HG02885 (cell line): Measurements from ENCODE around the gene GJA1.
"Not testable (repeated sequence)": the region's sequence is repeated elsewhere in the genome, so short reads cannot be mapped to it uniquely, and the experiment has no call there.

Source experiments
- ATAC-seq: cut with Tn5 transposase; IDR thresholded peaks from one replicate; pipeline ENCODE4 v1.9.1; 2021; ENCODE audit warnings: mild to moderate bottlenecking; ENCODE audit not compliant: unreplicated experiment, poor library complexity

The GJA1 gene

DNA sequence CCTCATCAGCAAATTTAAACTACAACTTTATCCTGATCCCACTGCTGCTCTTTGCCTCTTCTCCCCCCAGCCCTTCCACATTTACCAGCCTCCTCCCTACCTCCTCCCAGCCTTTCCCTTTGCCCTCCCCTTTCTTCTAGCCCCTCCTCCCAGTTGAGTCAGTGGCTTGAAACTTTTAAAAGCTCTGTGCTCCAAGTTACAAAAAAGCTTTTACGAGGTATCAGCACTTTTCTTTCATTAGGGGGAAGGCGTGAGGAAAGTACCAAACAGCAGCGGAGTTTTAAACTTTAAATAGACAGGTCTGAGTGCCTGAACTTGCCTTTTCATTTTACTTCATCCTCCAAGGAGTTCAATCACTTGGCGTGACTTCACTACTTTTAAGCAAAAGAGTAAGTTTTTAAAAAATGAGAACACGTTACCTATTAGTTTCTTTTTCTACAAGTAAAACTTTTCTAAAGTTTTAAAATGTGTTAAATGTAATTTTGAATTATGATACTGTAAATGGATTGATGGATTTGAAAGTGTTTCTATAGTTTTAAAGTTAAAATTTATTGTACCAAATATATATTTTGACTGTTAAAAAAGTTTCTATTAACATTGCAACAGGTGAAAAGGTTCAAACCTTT lies at the start of gene GJA1:
Gene GJA1 (plus strand): TSS at position 203 of the 626 bp plus-strand sequence. CDS start 11,202 bp downstream, outside the sequence.
- ATAC-seq = no peak

GRCh38 chr6:121386551-121386950 lies 48.9 kb upstream of the GJA1 start:
- ATAC-seq = not testable (repeated sequence)

- no peak for ATAC-seq
These were observed 46.0 kb upstream of the GJA1 start for GRCh38 chr6:121389419-121389818.

- ATAC-seq = no peak
These were observed 41.5 kb upstream of the GJA1 start for GRCh38 chr6:121393731-121394505.

DNA sequence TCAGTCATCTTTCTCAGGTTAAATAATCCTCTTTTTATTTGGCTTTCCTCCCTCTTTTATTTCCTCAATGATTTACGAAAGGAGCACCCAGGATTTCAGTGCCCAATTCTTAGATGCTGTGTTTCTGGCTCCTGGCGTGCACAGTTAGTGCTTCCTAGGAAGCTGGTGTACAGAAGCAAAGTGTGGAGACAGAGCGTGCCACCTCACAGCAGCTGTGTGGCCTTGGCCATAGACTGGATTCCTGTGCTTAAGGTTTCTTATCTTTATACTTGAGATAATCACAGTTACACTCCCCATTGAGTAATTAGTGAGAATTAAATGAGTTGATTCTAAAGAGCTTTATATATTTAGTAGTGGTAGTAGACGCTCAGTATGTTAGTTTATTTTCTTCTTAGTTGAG lies 39.7 kb upstream of the GJA1 start:
- peak; percentile 5 for ATAC-seq

DNA sequence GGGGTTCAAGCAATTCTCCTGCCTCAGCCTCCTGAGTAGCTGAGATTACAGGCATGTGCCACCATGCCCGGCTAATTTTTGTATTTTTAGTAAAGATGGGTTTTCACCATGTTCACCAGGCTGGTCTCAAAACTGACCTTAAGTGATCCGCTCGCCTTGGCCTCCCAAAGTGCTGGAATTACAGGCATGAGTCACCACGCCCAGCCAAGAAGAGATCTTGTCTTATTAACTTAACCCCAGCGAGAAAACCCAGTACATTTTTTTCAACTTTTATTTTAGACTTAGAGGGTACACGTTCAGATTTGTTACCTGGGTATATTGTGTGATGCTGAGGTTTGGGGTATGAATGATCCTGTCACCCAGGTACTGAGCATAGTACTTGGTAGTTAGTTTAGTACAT lies 38.3 kb upstream of the GJA1 start:
- not testable (repeated sequence) for ATAC-seq

DNA sequence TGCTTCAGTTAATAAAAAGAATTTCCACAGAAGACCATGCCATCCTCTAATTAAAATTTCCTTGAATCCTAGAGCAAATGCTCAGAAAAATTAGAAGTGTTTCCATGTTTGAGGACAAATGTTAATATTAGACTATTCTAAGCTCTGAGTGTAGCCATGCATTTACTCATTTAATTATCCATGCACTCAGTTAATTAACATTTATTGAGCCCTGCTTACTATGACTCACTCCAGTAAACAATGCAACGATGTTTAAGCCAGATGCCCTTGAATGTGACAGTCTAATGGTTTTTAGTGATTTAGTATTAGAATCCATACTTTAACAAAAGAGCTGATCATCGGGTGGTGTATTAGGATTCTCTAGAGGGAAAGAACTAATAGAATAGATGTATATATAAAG lies 37.3 kb upstream of the GJA1 start:
- ATAC-seq = no peak

- ATAC-seq = no peak
These were observed 35.5 kb upstream of the GJA1 start for GRCh38 chr6:121399966-121400365.

DNA sequence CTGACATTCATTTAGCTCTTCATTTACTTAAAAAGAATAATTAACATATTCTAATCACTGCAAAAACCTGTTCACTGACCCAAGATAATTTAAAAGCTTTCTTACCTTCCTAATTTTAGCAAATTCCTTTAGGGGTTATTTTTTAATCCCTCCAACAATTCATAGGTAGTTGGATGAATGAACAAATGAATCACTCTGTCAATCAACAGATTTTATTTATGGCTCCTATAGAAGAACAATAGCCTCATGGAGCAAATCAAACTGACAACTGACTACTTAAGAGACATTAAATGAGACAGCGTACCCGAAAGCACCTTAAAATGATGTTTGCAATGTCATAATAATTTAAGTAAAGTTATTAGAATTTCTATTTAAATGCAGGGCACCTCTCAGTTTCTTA lies 31.5 kb upstream of the GJA1 start:
- ATAC-seq = no peak

DNA sequence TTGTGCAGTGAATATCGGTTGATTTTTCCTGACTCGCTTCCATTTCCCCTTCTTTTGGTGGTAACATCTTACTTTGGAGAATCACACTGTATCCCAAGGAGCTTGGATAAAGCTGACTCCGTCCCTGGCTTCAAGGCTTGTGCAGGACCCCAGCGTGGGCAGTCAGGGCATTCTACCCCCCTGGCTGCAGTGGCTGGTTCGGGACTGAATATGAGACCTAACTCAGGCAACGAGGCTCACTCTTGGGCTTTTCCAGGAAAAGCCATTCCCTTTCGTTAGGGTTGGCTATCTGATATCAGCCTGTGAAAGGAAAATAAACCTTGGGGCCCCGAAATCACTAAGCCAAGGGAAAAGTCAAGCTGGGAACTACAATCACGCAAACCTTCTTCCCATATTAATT lies 30.1 kb upstream of the GJA1 start:
- no peak for ATAC-seq

DNA sequence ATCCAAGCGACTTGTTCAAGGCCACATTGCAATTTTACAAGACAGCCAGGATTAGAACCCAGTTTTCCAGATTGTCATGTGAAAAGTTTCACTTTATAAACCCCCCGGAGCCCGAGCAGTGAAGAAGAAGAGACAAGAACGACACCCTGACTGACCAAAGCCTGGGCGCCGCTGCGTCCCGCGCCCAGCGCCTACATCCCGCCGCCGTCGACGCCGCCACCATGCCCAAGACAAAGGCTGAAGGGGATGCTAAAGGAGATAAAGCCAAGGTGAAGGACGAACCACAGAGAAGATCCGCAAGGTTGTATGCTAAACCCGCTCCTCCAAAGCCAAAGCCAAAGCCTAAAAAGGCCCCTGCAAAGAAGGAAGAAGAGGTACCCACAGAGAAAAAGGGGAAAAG lies 27.1 kb upstream of the GJA1 start:
- ATAC-seq = no peak

DNA sequence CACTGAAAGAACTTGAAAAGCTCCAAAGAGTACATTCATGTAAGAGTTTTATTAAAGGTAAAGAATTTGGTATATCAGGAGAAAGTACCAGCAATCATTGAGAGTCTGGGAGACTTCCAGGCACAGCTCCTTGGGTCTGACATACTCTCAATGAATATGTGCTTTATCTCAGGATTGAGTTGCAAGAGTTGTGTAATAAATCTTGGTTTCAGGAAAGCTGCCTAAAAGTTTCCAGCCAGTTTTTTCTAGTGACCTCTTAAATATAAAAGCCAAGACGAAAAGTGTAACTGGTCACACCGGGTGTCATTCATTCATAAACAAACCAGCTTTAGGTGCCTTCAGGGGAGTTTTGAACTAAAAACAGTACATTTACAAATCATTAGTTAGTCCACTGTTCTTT lies 21.6 kb upstream of the GJA1 start:
- ATAC-seq = no peak

DNA sequence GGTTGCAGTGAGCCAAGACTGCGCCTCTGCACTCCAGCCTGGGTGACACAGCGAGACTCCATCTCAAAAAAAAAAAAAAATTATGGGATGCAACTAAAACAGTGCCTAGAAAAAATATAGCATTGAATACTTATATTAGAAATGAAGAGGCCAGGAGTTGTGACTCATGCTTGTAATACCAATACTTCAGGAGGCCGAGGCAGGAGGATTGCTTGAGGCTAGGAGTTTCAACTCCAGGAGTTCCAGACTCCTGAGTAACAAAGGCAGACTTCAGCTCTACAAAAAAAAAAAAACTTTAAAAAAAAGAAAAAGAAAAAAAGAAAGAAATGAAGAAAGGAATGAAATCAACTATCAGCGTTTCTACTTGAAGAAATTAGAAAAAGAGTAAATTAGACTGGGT lies 17.1 kb upstream of the GJA1 start:
- ATAC-seq = no peak

DNA sequence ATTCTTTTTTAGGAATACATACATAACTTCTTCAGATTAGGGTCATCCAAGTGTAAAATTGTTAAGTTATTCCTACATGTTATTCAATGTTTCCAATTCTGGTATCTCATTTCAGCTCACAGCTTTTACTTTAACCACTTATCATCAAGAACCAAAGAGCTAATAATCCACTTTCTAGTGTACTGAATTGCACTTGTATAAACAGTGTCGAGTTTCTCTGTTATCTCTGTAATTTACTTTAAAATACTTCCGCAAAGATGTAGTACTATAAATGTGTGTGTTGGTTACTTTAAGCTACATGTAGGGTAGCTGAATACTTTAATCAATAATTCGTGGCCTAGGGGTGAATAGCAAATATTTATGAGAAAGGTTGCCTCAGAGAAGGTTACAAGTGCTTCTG lies 8.8 kb upstream of the GJA1 start:
- no peak for ATAC-seq

DNA sequence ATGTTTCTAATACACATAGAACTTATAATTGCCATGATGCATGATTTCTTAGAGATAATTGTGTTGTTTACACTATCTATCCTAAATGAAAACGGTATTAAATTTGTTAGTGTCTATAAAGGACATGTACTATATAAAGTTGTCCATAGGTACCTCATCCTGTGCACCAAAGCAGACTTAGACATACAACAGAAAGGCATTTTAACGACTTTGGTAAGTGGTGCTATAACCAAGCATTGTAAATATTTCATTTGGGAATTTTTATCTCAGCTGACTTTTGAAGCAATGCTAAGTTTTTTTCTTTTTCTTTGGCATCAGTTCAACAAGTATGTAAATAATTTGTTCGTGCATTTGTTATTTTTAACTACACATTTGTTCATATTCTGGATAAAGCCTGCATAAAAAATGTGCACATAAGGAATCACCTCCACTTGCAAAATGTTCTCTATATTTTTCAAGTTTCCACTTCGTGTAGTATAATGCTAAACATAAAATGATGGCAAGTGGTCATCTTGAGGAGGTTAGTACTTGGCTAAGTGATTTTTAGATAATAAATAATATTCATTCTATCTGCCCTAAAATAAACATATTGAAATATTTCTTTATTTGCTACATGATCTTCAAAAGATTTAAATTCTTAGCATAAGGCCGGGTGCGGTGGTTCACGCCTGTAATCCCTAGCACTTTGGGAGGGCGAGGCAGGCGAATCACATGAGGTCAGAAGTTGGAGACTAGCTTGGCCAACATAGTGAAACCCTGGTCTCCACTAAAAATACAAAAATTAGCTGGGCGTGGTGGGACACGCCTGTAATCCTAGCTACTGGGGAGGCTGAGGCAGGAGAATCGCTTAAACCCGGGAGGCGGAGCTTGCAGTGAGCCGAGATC lies 6.3 kb upstream of the GJA1 start:
- ATAC-seq = no peak

- ATAC-seq = no peak
These were observed 4.7 kb upstream of the GJA1 start for GRCh38 chr6:121430514-121431460.

DNA sequence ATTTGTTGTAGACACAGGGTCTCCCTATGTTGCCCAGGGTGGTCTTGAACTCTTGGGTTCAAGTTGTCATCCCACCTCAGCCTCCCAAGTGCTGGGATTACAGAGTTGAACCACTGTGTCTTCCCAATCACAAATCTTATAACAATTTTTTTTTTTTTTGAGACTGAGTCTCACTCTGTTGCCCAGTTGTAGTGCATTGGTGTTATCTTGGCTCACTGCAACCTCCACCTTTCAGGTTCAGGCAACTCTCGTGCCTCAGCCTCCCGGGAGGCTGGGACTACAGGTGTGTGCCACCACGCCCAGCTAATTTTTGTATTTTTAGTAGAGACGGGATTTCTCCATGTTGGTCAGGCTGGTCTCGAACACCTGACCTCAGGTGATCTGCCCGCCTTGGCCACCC lies 3.7 kb upstream of the GJA1 start:
- ATAC-seq = not testable (repeated sequence)

DNA sequence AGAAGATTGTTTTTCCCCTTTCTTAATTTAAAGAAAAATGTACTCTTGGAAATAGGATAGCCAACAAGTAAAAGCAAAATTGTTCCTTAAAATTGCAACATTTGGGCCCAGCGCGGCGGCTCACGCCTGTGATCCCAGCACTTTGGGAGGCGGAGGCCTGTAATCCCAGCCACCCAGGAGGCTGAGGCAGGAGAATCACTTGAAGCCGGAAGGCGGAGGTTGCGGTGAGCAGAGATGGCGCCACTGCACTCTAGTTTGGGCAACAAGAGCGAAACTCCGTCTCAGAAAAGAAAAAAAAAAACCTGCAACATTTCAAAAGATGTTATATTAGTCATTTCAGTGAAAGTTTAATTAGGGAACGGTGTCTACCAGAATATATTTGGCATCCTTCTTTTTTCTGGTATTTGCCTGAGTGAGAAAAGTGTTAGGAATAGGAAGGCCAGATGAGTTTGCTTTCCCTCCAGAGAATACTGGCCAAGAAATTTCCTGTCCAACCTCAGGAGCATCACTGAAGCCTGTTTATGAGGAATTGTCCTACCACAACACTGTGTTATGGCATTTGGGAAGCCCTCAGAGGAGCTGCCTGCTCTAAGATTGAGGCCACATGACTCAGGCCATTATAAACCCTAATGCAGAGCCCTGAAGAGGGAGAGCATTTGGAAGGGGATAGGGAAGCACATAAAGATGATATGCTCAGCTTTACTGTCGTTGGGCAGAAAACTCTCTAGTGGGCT lies 1.2 kb upstream of the GJA1 start:
- no peak for ATAC-seq

- ATAC-seq = no peak
These were observed 920 bp downstream of the GJA1 start for GRCh38 chr6:121436274-121436857.
